ENCODE results near the gene TMEM132A. TPM values are rescaled to one million over a fixed set of nuclear protein-coding genes. Genes with fewer than 3 reads are reported as not detected.
"Not testable (repeated sequence)": the region's sequence is repeated elsewhere in the genome, so short reads cannot be mapped to it uniquely, and the experiment has no call there.

TMEM132A gene
- polyA plus RNA-seq, 3 donors = 5.1 to 11.1 (median 7.0) TPM

DNA sequence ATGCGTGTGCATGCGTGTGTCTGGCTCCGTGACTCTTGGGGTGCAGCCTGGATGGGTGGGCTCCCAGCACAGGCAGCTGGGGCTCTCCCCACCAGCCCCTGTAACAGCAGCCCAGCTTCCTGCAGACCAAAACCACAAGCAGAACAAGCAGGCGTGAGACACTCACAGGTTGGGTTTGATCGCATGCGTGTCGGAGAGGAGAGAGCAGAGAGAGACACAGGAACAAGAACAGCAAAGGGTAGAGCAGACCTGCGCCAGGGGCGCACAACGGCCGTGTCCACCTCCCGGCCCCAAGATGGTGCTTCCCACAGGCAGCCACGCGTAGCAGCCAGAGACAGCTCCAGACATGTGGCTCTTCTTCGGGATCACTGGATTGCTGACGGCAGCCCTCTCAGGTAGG lies 47.3 kb downstream of the TMEM132A start, which contains the start of gene CD6:
CD6 (plus strand) TSS at position 161 of the 400 bp plus-strand sequence; CDS start at position 347, 186 bp downstream.
- H3K27ac ChIP-seq (ENCODE audit: low read depth, low read length) = no peak within 1 kb of the TSS
- WGBS, 3 donors = 62 to 81% (median 71%) methylated on average over 16 of the region's 16 CpGs

DNA sequence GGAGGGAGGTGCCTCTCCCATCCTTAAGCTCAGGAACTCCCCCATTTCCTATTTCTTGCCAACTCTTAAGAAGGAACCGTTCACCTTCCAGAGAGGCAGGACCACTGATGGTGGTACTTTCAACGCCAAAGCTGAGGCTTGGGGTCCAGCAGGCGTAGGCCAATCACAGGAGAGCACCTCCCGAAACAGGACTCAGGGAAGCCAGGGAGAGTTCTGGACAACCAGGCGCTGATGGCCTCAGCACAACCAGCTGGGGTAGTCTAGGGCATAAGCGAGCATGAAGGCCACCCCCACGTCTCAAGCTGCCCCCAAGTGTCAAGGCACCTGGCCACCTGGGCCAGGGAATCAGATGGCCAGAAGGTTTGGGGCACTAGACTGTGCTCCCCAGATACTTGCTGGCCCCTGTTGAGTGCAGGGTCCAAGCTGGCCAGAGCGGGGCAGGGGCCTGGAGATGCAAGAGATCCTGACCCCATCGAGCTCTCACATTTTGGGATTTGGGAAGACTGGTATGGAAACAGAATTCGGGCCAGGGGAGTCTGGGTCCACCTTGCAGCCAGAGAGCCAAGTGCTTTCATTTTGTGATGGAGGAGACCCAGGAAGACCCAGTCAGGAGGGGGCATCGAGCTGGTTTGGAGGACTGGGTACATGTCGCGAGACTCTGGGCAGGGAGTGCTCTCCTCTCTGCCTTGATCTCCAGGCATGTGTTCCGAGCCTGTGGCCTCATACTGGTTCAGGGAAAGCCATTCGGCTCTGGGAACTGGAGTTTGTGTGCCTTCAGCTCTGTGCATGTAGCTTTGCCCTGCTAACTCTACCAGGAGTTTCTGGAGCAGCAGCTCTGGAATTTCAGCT lies 48.1 kb downstream of the TMEM132A start:
- WGBS, 3 donors = 84 to 85% (median 85%) methylated on average over 15 of the region's 15 CpGs
- H3K27ac ChIP-seq (ENCODE audit: low read depth, low read length) = no peak overlapping the region

DNA sequence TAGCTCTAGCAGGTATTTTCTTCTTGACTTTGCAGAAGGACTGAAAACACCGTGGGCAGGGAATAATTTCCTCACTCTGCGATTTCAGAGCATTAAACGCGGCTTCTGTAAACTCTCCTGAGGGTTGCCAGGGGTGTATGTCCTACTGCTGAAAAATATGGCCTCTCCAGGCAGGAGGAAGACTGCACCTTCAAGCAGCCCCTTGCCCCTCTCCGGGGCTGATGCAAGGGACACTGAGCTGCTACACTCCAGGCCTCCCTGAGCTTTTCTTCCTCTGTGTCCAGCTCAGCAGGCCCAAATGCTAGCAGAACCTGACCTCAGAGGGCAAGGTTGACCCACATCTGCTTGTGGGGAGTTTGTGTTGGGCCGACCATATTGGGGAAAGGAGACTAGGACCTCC lies 49.4 kb downstream of the TMEM132A start:
- 86 to 89% (median 86%) methylated on average over 6 of the region's 6 CpGs for WGBS, 3 donors
- no peak overlapping the region for H3K27ac ChIP-seq (ENCODE audit: low read depth, low read length)

DNA sequence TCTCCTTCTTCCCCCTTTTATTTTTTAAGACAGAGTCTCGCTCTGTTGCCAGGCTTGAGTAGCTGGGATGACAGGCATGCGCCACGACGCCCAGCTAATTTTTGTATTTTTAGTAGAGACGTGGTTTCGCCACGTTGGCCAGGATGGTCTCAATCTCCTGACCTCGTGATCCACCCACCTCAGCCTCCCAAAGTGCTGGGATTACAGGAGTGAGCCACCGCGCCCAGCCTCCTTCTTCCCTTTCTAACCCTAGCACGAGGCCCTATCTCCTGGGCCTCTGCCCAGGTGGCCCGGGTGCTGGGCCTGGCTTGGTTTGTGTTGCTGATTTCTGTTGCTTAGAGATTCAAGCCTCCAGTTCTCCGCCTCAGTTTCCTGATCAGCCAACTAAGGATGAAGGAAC lies 50.1 kb downstream of the TMEM132A start:
- WGBS, 3 donors = 85 to 88% (median 88%) methylated on average over 13 of the region's 13 CpGs

DNA sequence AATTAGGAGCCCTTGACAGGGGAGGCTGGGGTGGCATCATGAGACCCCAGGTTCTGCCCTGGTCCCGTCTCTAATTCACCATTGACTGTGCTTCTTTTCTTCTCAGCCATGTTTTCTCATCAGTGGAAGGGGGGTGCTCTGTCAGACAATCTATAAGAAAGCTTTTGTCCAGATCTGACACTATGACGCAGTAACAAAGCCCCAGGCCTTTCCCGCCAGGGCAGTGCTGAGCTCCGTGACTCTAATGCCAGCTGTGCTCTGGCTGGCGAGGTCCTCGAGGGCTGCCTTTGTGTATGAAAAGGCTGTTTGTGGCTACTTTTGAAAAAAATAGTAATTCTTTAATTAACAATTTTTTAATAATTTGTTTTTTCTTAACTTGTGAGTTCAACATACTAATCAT lies 50.5 kb downstream of the TMEM132A start:
- no peak overlapping the region for H3K27ac ChIP-seq (ENCODE audit: low read depth, low read length)
- WGBS, 3 donors = 89 to 90% (median 90%) methylated on average over 6 of the region's 6 CpGs

More for the DNA sequence above, 50.1 kb downstream of the TMEM132A start:
- not testable (repeated sequence) for H3K27ac ChIP-seq (ENCODE audit: low read depth, low read length)

DNA sequence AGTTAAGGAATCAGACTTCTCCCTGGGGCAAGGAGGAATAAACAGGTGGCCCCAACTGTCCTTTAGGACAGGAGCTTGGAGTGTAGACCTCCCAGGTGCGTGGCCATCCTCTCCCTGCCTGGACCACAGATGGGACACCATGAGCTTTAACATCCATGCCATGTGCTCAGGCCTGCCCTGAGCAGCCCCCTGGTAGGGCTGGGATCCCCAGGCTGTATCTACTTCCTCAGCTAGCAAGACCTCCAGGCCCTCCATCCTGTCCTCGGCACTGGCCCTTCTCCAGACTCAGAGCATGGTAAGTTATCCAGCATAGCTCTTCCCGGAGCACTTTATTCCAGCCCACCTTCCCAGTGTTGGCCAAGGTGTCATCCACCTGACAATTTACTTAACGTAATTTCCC lies 53.0 kb downstream of the TMEM132A start:
- H3K27ac ChIP-seq (ENCODE audit: low read depth, low read length) = no peak overlapping the region
- 81 to 84% (median 84%) methylated on average over 4 of the region's 4 CpGs for WGBS, 3 donors

DNA sequence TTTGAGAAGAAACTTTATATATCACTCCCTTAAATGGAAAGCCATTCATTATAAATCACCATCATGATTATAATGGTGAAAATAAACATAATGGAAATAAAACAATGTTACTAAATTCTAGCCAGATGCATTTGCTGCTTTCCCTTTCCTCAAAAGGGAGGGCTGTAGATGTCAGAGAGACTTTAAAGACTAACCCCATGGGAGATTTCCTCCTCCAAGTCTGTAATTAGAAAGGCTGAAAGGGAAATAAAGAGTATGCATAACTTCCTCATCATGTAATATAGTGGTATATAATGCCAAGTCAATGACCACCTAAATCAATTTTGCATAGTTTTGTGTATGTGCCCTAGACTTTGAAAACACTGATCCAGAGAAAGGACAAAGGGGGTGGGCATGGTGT lies 53.6 kb downstream of the TMEM132A start:
- H3K27ac ChIP-seq (ENCODE audit: low read depth, low read length) = no peak overlapping the region

DNA sequence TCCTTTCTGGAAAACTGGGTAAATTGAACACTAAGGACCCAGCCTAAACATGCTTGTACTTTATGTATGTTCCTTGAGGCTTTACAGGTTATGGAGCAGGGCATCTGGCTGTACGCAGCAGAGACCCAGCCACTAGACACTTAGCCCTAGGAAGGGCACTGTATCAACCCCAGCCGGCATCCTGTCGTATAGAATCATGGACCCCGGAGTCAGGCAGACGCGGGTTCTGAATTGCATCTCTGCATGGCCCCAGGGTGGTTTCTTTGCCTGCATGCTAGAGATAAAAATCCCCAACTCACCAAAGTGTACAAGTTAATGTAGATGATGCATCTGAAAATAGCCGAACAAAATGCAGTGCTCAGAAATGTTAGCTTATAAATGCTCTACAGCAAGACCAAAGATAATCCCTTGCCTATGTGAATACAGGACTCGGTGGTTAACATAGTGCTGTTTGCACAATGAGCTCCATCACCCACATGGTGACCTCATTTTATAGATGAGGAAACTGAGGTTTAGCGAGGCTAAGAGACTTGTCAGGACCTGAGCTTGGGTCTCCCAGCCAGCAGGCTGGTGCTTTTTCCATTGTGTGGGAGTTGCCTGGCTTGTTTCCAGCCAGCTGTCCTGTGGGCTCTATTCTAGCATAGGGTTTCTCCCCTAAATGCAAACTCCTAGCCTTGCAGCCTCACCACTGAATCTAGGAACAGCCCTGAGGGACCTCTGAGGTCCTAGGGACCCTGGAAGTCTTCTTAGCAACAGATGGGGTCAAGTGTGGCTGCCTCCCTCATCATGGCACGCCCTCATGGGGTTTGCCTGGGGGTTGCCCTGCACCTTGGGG lies 54.5 kb downstream of the TMEM132A start:
- H3K27ac ChIP-seq (ENCODE audit: low read depth, low read length) = no peak overlapping the region
- 79 to 86% (median 84%) methylated on average over 10 of the region's 10 CpGs for WGBS, 3 donors

DNA sequence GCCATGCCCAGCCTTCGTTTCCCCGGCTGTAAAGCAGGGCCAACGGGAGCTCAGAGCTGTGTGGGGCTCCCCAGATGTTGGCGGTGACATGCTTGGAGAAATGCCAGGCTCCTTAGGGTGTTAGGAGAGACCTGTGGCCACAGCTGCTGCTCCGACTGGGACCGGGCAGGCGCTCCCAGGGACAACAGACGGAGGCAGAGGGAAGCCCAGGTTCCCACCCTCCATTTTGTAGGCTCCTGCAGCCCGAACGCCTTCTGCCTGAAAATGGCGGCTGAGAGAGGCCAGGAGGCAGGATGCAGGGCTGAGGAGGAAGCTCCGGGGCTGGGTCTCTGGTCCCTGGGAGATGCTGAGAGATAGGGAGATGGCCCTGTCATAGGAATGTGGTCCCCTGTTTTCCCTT lies 57.3 kb downstream of the TMEM132A start:
- 85 to 93% (median 90%) methylated on average over 11 to 12 of the region's 12 CpGs for WGBS, 3 donors
- no peak overlapping the region for H3K27ac ChIP-seq (ENCODE audit: low read depth, low read length)

DNA sequence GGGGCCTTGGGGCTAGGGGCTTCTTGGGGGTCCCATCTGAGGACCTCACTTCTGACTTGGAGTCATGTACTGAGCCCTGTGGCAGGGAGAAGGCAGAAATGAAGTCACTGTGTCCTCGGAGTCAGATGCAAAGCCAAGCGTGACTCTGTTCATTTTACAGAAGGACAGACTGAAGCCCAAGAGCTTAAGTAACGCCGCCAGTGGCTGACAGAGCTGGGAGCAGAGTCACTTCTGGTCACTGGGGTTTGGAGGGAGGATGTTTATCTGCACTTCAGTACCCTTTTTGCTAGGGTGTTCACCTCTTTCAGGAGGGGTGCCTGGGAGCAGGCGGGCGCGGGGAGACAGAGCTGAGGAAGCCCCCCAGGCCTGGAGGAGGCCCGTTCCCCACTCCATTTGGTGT lies 57.9 kb downstream of the TMEM132A start:
- WGBS, 3 donors = 84 to 85% (median 84%) methylated on average over 8 of the region's 8 CpGs
- H3K27ac ChIP-seq (ENCODE audit: low read depth, low read length) = no peak overlapping the region

DNA sequence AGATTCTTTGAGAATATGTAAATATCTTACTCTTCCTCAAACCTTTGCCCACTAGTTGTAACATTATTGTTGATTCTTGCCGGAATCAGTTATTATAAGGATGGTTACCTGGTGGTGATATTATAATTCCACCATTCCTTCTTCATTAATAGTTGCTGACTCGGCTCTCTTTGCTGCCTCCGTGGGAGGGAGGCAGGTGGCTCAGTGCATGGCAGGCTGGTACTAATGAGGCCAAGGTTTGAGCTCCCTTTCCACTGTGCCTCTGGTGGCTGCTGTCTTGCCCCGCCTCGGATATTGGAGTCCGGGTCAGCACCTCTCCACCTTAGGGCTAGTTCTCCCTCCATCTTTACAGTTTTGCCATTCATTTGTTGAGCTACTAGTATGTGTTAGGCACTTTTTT lies 59.9 kb downstream of the TMEM132A start:
- 69 to 77% (median 73%) methylated on average over 6 of the region's 6 CpGs for WGBS, 3 donors
- no peak overlapping the region for H3K27ac ChIP-seq (ENCODE audit: low read depth, low read length)

DNA sequence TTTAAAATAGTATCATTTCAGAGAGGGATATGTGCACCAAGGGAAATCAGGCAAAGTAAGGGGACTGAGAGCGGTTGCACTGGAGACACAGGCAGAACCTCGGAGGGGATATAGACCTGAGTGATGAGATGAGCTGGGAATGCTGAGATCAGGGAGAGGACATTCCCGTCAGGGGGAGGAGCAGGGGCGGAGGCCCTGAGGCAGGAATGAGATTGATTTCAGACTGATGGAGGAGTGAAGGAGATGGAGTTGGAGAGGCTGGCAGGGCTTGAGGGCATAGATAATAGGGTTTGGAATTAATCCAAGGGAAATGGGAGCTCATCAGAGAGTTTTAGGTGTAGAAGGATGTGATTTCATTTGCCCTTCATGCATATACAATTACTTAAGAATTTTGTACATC lies 60.4 kb downstream of the TMEM132A start:
- no peak overlapping the region for H3K27ac ChIP-seq (ENCODE audit: low read depth, low read length)
- 62 to 78% (median 76%) methylated on average over 4 of the region's 4 CpGs for WGBS, 3 donors

DNA sequence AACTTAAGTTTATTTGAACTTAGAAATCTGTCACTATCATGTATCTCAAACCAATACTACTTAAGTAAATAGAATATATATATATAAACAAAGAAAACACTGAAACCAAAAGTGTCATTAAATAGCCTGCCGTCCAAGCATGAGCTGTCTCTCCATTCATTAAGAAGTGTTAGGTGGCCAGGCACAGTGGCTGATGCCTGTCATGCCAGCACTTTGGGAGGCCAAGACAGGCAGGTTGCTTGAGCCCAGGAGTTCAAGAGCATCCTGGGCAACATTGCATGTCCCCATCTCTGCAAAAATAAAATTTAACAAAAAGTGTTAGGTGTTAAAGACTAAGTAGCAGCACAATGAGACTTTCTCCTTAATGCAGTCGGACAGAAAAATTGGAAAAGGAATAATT lies 61.2 kb downstream of the TMEM132A start:
- H3K27ac ChIP-seq (ENCODE audit: low read depth, low read length) = no peak overlapping the region
- 66 to 90% (median 87%) methylated on average over 2 of the region's 2 CpGs for WGBS, 3 donors

DNA sequence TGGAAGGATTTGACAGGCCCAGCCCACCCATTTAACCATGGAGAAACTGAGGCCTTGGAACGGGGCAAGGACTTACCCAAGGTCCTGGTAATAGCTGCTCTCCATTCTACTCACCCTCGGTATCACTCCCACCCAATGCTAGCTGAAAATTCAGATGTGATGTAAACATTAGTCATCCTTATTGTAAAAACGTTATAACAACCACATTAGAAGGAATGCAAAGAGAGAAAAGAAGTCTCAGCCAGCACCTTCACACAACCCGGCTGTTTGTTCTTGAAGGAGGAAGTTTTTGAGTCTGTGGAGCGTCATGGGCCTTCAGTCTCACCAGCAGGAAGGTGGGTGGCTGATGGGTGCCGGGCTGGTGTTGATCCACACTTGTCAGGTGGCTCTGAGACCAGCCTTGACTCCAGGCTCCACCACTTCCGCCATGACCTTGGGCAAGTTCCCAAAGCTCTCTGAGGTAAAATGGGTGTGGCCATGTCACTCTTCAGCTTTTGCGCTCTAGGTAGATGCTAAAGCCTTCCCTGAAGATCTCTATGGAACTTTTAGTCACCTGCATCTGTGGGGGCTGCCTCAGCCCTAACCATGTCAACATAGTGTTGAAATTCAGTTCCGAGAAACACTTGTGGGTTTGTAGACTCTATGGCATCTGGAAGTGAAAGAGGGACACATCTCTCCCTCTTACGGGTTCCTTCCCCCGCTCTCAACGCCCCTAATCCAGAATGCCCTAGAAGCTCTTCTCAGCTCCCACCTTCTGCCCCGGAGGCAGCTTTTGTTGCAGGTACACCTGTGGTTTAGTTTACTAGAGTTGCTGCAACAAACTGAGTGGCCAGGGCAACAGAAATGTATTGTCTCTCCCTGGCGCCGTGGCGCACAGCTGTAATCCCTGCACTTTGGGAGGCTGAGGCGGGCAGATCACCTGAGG lies 62.0 kb downstream of the TMEM132A start:
- 72 to 78% (median 77%) methylated on average over 17 of the region's 17 CpGs for WGBS, 3 donors
- no peak overlapping the region for H3K27ac ChIP-seq (ENCODE audit: low read depth, low read length)

Other genes starting within 250 kb of the TMEM132A start
- gene MS4A8, start 224.8 kb upstream of the TMEM132A start, polyA plus RNA-seq = under 1 TPM in 2 of 3 donors, not detected in 1; 0.37 to 0.44 TPM
- not detected for gene MS4A18, start 199.7 kb upstream of the TMEM132A start, polyA plus RNA-seq
- under 1 TPM in 1 of 3 donors, not detected in 2; 0.03 TPM for gene MS4A15, start 167.6 kb upstream of the TMEM132A start, polyA plus RNA-seq
- under 1 TPM in 1 of 3 donors, not detected in 2; 0.11 TPM for gene MS4A10, start 139.1 kb upstream of the TMEM132A start, polyA plus RNA-seq
- gene CCDC86, start 82.3 kb upstream of the TMEM132A start, polyA plus RNA-seq = 10 to 100 TPM; 11.6 to 34.7 (median 13.8) TPM
- under 1 TPM in 2 of 3 donors, not detected in 1; 0.22 to 0.81 TPM for gene PTGDR2, start 68.5 kb upstream of the TMEM132A start, polyA plus RNA-seq
- gene ZP1, start 56.9 kb upstream of the TMEM132A start, polyA plus RNA-seq = 1 to 10 TPM in 1 of 3 donors, under 1 TPM in 2; 0.33 to 1.5 (median 0.79) TPM
- 10 to 100 TPM; 42.5 to 61.4 (median 59.6) TPM for gene PRPF19, start 17.9 kb upstream of the TMEM132A start, polyA plus RNA-seq
- 100 to 1,000 TPM in 1 of 3 donors, 10 to 100 TPM in 2; 58.2 to 107 (median 83.5) TPM for gene TMEM109, start 10.3 kb upstream of the TMEM132A start, polyA plus RNA-seq
- gene SLC15A3, start 27.7 kb downstream of the TMEM132A start, polyA plus RNA-seq = 10 to 100 TPM in 2 of 3 donors, 1 to 10 TPM in 1; 6.0 to 43.4 (median 23.8) TPM
- 1 to 10 TPM in 1 of 3 donors, under 1 TPM in 2; 0.45 to 1.7 (median 0.82) TPM for gene CD6, start 47.2 kb downstream of the TMEM132A start, polyA plus RNA-seq
- under 1 TPM; 0.34 to 0.71 (median 0.56) TPM for gene CD5, start 178.0 kb downstream of the TMEM132A start, polyA plus RNA-seq
- 10 to 100 TPM; 14.2 to 17.6 (median 15.2) TPM for gene VPS37C, start 237.0 kb downstream of the TMEM132A start, polyA plus RNA-seq